A204.1 (cell line): ENCODE data around the gene COG3.

ENCODE experiments used
- FAIRE-seq: peaks from 2 replicates; lab custom pipeline; 2012; peaks lifted over from hg19 to GRCh38; lab: Jason Lieb, UNC

Gene COG3

DNA sequence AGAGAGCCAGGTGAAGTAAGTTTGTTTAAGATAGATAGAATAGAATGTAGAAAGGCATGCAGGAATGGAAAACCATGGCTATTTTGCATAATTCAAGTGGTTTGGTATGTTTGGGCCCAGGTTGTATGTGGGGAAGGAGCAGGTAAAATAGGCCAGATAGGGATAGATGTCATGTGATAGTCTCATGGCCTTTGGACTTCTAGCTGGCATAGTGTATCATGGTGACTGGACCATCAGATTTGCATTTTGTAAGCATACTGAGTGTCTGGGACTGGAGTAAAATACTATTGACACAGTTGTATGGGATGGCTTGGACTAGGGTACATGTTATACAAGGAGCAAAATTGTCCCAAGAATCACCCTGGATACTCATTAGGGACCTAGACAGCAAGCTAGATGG, 38.9 kb downstream of the COG3 start:
- no peak for FAIRE-seq

DNA sequence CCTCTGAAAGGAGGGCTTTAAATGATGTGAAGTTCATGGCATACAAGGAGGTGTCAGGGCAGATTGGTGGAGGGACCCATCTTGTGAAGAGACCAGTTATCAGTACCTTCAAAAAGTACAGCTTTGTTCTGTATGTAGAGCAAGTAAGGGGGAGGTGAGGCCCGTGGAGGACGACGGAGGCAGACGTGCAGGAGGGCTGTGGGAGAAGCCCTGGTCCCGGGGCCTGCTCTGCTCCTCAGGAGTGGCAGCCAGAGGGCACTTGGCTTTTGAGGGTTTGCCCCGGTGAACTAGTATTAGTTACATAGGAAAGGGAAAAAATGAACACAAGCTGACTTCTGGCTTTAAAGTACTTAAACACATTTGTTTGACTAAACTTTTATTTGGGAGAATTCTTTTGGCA, 42.1 kb downstream of the COG3 start:
- FAIRE-seq, result no peak

DNA sequence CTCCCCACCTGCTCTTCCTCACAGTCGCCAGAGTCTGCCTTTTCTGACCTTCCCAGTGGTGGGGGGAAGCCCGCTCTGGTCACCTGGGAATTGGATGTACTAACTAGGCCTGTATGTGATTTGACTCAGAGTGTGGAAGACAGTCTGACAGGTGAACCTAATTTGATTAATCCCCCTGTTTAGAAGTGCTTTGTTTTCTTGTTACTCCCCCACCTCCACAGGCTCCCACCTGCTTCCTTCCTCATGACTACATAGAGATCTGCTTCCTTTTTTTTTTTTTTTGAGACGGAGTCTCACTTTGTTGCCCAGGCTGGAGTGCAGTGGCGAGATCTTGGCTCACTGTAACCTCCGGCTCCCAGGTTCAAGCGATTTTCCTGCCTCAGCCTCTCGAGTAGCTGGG, 44.0 kb downstream of the COG3 start:
- FAIRE-seq, result no peak

DNA sequence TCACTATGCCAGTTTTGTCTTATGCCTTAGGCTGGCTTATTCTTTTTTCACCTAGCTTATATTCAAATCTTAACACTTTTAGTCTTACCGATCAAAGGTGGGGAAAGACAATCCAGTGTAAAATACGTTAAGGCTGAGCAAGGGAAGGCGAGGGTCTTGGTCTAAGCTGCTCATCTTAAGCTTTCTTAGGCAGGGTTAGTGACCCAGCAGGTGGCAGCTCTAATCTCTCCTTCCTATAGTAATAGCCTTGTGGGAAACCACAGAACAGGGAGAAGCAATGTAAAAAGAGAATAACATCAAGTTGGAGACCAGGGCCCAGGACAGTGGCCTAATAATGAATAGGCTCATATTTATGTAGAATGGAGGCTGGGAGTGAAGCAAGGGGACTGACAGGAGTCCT, 45.9 kb downstream of the COG3 start:
- no peak for FAIRE-seq

DNA sequence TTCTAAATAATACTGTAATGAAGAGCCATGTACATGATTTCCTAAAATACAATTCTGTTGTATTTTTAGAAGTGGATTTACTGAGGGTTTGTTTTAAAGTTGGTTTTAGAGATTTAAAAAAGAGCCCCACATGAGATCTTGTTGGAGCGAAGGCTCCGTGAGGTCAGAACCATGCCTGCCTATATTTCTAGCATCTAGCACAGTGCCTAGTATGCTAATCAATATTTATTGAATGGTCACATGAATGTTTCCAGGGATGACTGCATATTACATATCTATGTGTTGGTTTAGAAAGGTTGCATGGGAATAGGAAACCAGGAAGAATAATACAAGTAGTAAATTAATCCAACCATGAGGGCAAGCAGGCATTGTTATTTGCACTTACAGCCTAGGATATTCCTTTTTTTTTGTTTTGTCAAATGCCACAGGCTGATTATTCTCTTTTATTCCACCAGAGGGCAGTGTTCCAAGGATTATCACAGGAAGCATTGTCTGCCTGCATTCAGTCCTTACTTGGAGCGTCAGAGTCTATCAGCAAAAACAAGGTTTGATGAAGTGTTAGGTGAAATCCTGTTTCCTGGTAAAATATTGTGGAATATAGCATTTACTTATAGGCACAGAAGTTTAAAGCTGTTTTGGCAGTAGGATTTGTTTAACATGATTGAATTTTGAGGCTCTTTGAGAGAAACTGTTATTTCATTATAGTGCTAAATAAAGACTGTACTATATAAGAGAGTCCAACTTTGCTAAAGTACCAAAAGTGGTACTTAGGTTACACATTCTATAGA, 46.8 kb downstream of the COG3 start:
- peak; percentile 93 for FAIRE-seq

DNA sequence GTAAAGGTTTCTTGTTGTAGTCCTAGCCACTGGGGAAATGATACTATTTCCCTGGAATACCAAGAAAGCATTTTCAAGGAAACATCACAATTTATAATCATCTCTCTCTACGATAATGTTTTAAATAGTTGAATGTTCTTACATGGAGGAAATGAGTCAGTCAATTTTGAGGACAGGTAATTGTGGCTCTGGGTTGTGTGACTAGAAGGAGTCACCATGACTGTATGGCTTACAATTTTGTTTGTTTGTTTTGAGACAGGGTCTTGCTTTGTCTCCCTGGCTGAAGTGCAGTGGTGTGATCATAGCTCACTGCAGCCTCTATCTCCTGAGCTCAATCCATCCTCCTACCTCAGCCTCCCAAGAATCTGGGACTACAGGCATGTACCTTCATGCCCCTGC, 47.4 kb downstream of the COG3 start:
- no peak for FAIRE-seq

DNA sequence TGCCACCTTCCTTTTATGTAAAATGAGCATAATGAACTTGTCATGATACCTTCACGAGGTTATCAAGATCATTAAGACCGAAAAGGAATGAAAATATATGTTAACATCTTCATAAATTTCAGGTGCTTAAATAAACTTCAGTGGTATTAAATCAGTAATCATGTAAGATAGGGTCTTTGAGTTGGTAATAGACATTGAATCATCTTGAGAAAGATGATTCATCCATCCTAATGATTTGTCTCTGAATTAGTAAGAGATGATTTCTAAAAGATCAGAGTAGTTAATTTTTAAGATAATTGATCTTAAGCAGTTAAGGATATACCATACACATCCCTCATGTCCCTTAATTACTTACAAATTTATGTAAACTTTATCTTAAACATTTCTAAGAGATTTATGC, 52.0 kb downstream of the COG3 start:
- no peak for FAIRE-seq

DNA sequence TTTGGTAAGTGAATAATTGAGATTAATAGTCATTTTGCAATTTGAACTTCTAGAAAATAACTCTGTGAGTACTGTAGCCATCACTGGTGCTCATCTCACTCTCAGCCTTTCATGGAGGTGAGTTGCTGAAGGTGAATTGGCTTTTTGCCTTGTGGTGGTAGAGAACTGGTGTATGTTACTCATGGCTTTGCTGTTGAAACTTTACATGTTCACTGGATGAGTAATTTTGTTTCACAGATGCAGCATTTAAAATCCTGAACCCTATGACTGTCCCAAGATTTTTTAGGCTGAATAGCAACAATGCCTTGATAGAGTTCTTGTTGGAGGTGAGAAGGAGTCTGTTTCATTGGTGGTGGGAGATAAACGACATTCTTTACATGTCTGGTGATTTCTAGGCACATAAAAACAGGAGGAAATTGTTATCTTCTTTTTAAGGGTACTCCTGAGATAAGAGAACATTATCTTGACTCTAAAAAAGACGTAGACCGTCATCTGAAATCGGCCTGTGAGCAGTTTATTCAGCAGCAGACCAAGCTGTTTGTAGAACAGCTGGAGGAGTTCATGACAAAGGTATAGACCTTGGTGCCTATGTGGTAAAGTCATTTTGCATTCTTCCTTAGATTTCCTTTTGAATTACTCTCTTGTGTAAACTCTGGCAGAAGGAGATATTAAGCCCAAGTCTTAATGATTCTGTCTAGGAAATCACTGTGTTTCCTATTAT, 53.9 kb downstream of the COG3 start:
- FAIRE-seq, result no peak

DNA sequence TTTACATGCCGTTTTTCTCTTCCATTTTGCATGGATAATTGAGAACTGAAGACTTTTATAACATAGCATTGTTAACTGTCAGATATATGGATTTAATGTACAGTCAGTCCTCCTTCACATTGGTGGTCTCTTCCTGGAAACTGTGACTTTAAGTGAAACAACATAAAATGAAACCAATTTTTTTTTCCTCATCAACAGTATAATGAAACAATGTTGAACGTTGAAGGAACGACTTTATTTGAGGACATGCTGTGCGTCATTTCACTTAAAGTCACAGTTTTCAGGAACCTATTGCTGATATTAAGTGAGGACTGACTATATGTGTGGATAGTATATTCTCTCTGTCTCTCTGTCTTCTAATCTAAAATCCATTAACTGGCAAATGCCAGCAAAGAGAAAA, 54.8 kb downstream of the COG3 start:
- FAIRE-seq, result no peak

DNA sequence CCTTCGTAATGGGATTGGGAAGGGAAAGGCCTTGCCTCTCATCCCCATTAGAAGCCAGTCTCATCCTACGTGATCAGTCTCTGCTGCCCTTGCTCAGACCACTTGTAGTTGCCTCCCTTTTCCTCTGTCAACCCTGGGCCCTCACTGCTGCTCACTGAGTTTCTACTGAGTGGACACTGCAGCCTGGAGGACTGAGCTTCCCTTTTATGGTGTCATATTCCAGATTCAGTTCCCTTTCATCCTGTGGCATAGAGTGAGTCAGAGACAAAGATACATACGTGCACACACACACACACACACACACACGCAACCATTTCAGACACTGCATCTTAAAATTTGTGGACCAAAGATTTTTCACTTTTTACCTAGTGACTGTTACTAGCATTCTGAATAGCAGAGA, 56.6 kb downstream of the COG3 start:
- FAIRE-seq, result no peak

DNA sequence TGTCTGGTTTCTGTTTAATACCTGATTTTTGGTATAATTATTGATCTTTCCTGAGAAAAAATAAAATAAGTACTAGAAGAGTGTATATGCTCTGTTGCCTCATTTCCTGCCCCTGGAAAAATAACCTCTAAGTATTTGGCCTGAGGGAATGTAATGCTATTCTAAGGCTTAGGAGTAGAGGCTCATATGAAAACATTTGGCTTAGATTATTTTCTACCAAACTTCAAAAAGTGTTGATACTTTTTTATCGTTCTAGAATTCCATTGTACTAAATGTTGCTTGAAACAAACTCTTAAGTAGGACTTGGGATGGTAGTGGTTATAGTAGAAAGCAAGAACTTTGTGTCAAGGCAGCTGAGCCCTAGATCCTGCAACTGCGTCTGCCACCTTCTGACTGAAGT, 57.8 kb downstream of the COG3 start:
- no peak for FAIRE-seq

DNA sequence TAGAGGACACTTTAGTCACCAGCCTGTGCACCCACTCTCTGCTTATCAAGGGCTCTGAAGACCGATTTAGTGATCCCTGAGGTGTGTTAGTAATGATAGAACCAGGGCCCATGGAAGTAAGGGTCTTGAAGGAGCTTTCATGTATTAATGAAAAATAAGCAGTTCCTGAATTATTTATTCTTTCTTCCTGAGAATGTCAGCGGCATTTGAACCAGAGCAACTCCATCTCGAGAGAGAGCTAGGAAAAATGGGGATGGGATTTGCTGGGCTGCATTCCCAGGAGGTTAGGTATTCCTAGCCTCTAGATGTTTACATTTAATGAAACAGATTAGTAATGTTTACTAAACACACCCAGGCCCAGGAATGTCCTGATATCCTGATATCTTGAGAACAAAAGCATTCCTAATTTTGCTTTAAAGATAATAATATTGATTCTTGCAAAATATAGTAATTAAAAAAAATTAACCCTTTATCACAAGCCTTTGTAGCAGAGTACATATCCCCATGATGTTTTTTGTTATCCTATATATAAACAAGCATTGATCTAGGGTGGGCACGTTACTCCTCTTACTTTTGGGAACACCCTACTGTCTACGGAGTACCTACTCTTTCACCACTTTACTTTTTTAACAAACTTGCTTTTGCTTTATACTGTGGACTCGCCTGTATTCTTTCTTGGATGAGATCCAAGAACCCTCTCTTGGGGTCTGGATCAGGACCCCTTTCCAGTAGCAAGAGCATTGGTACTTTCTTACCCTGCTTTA, 63.1 kb downstream of the COG3 start:
- FAIRE-seq, result no peak

DNA sequence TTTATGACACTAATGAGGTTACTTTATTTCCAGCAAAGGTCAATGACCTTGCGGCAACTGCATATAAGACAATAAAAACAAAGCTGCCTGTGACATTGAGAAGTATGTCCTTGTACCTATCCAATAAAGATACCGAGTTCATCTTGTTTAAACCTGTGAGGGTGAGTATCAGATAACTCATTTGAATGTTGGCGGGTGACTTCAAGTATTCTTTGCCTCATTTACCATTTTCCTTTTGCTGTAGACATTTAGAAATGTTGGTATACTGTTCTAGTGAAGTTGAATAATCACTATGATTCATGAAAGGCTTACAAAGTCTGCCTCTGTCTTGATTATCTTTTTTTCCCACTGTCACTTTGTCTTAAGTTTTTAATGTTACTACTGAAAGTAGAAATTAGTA, 65.0 kb downstream of the COG3 start:
- no peak for FAIRE-seq

DNA sequence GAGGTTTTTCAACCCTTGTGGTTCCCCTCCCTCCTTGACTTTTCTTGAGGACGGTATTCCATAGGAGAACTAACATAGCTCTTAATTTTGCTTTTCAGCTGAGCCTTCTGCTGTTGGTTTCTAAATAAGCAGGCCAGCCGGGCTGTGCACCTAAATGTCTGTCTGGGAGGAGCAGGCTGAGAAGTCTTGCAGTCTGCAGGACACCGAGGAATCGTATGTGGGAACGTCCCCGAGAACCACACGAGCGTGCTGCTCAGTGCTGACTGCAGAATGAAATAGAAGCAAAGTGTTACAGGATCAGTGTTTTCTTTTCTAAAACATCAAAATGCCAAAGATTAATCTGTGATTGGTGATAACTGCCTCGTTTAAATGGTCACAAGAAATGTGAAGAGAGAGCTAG, 69.9 kb downstream of the COG3 start:
- no peak for FAIRE-seq

DNA sequence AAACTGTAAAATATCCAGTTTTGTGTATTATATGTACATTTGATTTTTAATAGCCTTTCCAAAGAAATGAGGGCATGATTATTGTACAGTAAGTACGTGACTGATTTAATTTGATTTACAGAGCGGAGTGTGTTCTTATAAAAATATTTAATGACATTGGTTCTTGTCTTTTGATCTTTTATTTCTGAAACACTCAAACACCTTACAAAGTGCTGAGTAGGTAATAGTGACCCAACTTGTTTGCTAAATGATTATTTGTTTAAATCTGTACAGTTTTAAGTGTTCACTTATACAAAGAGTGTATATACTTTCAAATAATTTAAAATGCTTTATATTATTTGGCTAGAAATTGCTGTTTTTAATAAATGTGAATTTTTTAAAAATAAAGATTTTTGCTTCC, 71.5 kb downstream of the COG3 start:
- no peak for FAIRE-seq

DNA sequence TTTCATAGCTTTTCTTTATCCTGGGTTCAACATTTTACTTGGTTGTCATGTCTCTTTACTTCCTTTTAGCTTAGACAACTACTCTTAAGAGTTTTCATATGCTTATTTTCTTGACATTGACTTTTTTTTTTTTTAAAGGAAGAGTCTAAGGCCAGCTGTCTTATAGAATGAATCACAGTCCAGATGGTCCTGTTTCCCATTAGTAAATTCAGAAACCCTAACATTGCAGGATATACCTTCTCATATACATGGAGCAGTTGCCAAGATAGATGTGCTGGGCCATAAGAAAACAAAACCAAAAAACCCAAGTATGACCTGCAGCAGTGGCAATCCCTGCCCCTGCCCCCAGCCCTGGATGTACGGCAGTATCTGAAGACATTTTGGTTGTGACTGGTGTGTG, 72.8 kb downstream of the COG3 start:
- no peak for FAIRE-seq

DNA sequence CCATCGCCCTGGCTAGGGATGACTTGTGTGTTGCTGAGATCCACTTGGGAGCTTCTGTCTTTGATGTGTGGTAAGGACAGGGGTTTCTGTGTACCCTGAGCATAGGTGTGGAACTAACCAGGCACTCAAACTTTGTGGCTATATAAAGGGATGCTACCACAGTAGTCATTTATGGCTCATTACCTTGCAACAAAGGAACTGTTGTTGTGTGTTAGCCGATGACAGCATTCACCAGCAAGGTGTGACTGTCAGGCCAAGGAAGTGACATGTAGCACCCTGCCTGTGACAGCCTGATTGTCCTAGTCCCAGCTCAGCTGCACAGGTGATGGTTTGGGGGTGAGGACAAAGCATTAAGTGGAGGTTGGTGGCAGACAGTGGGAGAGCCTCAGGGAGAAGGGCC, 73.6 kb downstream of the COG3 start:
- FAIRE-seq, result no peak

DNA sequence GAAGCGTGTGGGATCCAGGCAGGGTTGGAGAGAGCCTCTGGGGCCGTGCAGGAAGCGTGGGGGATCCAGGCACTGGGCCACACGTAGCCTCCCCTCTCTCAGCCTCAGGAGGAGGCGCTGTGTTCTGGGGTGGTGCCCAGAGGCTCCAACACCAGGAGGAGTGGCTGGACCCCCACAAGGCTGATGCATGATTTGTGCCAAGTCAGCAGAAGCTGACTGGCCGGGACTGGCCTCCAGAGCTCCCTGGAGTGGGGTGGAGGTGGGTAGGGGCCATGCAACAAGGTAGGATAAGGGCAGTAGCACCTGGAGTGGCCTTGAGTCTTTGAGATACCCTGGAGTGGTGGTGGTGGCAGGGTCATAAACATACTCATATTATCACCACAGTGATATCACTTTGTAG, 75.5 kb downstream of the COG3 start:
- no peak for FAIRE-seq

DNA sequence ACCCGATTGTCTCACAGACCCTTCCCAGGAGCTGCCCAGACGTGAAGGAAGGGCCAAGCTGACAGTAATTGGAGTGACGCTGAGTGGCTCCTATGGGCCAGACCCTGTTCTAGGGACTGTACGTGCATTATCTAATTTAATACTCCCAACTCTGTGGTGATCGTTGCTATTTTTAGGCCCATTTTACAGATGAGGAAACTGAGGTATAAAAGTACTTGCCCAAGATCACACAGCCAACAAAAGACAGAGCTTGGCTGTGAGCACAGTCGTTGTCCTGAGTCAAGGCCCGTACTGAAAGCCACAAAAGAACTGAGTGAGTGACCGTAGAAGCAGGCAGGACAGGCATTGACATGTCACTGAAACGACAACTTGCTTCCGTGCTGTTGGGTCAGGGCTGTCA, 76.1 kb downstream of the COG3 start:
- no peak for FAIRE-seq

DNA sequence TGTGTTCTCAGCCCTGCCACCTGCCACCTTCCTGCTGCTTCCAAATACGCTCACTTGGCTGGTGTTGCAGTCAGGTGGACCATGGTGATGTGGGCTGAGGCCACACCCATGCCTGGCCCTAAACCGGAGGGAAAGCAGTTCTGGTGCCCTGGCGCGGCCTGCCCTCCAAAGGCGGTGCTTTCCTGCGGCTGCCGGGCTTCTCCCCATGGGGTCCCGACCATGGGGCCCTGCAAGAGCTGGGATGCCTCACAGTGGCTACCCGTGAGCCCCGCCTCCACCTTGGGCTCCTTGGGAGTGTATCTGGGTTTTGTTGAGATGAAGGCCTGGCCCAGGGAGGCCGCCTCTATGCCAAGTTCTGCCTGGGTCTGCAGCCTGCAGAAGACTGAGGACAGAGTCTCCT, 77.1 kb downstream of the COG3 start:
- no peak for FAIRE-seq

DNA sequence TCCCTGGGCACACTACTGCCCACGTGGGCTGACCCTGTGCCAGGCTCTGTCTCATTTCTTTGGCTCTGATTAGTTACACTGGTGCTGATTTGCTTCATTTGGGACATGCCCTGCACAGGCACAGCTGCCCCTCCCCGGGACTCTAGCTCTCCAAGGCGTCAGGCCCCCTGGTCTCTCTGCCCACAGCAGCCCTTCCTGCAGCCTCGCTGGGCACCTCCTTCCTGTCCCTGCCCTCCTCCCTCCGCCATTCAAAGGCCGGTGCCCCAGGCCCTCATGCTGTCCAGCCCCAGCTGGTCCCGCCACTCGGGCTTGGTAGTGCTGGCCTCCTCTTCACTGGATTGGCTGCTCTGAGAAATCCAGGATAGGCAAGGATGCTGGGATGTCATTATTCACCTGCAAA, 77.7 kb downstream of the COG3 start:
- no peak for FAIRE-seq

DNA sequence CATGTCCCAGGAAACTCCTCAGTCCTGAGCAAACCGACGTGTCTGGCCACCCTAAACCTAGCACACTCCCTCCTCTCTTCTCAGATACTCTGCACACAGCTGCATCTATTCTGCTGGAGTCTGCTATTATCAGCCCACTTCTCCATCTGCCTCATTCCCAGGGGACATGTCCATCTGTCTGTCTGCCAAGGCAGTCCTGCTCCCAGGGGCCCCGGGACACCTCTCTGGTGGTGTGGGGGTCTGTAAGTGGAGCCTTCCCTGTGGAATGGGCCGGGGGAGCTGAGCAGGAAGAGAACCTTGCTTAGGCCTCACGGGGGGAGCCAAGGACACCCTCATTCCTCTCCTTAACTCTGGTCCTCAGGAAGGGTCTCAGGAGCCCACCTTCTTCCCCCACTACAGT, 78.1 kb downstream of the COG3 start:
- FAIRE-seq, result no peak

DNA sequence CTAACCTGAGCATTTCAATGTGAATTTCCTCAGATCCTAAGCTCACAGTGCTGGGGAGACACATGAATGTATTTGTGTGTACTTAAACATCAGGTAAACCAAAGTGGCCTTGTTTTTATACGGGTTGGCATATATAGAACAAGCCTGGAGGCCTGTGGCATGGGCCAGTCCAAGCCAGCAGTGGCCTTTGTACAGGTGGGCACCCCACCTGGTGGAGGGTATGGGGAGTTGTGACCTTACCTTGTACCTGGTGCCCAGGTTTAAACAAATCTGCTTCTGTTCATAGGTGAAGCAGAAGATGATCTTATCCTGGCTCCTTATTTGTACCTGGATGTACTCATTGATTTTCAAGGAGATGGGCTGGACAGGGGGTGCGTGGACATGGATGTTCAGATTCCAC, 79.8 kb downstream of the COG3 start:
- FAIRE-seq, result no peak
